Measurements from ENCODE around the gene GRIN2A. TPM values are rescaled to one million over a fixed set of nuclear protein-coding genes. Genes with fewer than 3 reads are reported as not detected.

GRIN2A gene
- total and polyA plus RNA-seq, 2 donors (not counting 1 experiment from before 2014, with no cell fraction given) = 0.44 TPM; not detected in 1

DNA sequence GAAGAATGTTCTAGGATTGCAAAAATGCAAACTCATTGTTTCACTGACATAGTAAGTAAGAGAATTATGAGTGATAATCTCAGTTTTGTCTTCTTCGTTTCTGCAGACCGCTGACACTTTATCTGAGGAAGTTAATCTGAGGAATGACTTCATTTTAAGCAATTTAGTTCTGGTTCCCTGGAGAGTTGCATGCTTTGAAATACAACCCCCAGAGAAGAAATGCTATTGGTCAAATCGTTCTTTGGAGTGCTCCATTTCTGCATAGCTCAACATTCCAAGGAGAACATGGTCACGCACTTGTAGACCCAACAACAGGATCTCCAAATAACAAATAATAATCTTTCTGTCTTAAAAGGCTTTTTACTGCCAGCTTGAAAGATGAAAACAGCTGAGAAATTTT lies 427.1 kb downstream of the GRIN2A start:
- Histone ChIP-seq H3K4me2 (replicated peaks; ENCODE audit: low read depth, low read length, poor library complexity, severe bottlenecking) (no peak overlapping the region), H3K9me3 (ENCODE audit: control extremely low read depth in 1 of 3, control insufficient read depth in 2 of 3, insufficient read depth in 1 of 3, low read length in 2 of 3) (no peaks in the 10 kb centered on the region), H3K4me1 (ENCODE audit: control insufficient read depth in 2 of 2, insufficient read depth in 2 of 2, low read length in 2 of 2) (no peaks in the 10 kb centered on the region), H3K79me2 (ENCODE audit: control insufficient read depth, insufficient read depth, low read length) (no peaks in the 10 kb centered on the region), H3K27ac (ENCODE audit: low read length in 2 of 2) (no peak overlapping the region), H3K9ac (ENCODE audit: low read length) (no peak overlapping the region), H3K36me3 (replicated peaks in 1 of 2; ENCODE audit: control extremely low read depth in 1 of 2, control insufficient read depth in 1 of 2, extremely low read depth in 1 of 2, insufficient read depth in 2 of 2, low read length in 1 of 2) (no peaks in the 10 kb centered on the region), H3K4me3 (ENCODE audit: control extremely low read depth in 1 of 5, extremely low read depth in 1 of 5, insufficient read depth in 1 of 5, low read depth in 2 of 5, low read length in 4 of 5) (no peak overlapping the region), H4K20me1 (ENCODE audit: control insufficient read depth, insufficient read depth, low read length, poor library complexity, severe bottlenecking) (no peaks in the 10 kb centered on the region), H2AFZ (ENCODE audit: insufficient read depth, low read depth, low read length, poor library complexity, severe bottlenecking) (no peak overlapping the region), H3K27me3 (replicated peaks in 1 of 4; ENCODE audit: control extremely low read depth in 1 of 4, control insufficient read depth in 3 of 4, insufficient read depth in 4 of 4, low read length in 3 of 4) (no peaks in the 10 kb centered on the region)
- H3K27ac Mint-ChIP-seq = no peak overlapping the region
- no peaks in the 10 kb centered on the region for H3K4me1 Mint-ChIP-seq
- WGBS (ENCODE audit: insufficient coverage) = 70% methylated on average over 2 of the region's 4 CpGs
- intact Hi-C loops (cut with micrococcal nuclease) = no loop called here
- peaks cover 4% of the 10 kb centered on the region for H3K27me3 Mint-ChIP-seq
- TF ChIP-seq CTCF (IDR thresholded peaks at IDR 0.05) (no peak), EZH2 (IDR thresholded peaks at IDR 0.05; ENCODE audit: borderline replicate concordance, insufficient read depth, low read depth, low read length, poor library complexity, severe bottlenecking) (no peak)
- no peak overlapping the region for H3K4me3 Mint-ChIP-seq
- POLR2A ChIA-PET = no interaction called here
- CTCF ChIA-PET = no interaction called here
- DNase-seq (no peak), ATAC-seq (ENCODE audit: low read depth) (no peak)
- H3K9me3 Mint-ChIP-seq (ENCODE audit: insufficient read depth) = no peaks in the 10 kb centered on the region

- H3K79me2 ChIP-seq (ENCODE audit: control insufficient read depth, insufficient read depth, low read length) = no peaks in the 10 kb centered on the region
- H3K4me1 Mint-ChIP-seq = no peaks in the 10 kb centered on the region
- ATAC-seq (ENCODE audit: low read depth) (no peak), DNase-seq (no peak)
- intact Hi-C loops (cut with micrococcal nuclease) = no loop called here
- no peaks in the 10 kb centered on the region for H4K20me1 ChIP-seq (ENCODE audit: control insufficient read depth, insufficient read depth, low read length, poor library complexity, severe bottlenecking)
- H3K27ac ChIP-seq (ENCODE audit: low read length in 2 of 2) = no peak overlapping the region
- no peaks in the 10 kb centered on the region for H3K27me3 ChIP-seq (replicated peaks in 1 of 4; ENCODE audit: control extremely low read depth in 1 of 4, control insufficient read depth in 3 of 4, insufficient read depth in 4 of 4, low read length in 3 of 4)
- no peaks in the 10 kb centered on the region for H3K4me1 ChIP-seq (ENCODE audit: control insufficient read depth in 2 of 2, insufficient read depth in 2 of 2, low read length in 2 of 2)
- no peak overlapping the region for H3K4me2 ChIP-seq (replicated peaks; ENCODE audit: low read depth, low read length, poor library complexity, severe bottlenecking)
- H3K36me3 ChIP-seq (replicated peaks in 1 of 2; ENCODE audit: control extremely low read depth in 1 of 2, control insufficient read depth in 1 of 2, extremely low read depth in 1 of 2, insufficient read depth in 2 of 2, low read length in 1 of 2) = no peaks in the 10 kb centered on the region
- H3K9ac ChIP-seq (ENCODE audit: low read length) = no peak overlapping the region
- H3K4me3 Mint-ChIP-seq = no peak overlapping the region
- POLR2A ChIA-PET = no interaction called here
- TF ChIP-seq EZH2 (IDR thresholded peaks at IDR 0.05; ENCODE audit: borderline replicate concordance, insufficient read depth, low read depth, low read length, poor library complexity, severe bottlenecking) = no peak
- no peak for TF ChIP-seq CTCF (IDR thresholded peaks at IDR 0.05)
- H3K27me3 Mint-ChIP-seq = peaks cover 5% of the 10 kb centered on the region
- H3K9me3 ChIP-seq (ENCODE audit: control extremely low read depth in 1 of 3, control insufficient read depth in 2 of 3, insufficient read depth in 1 of 3, low read length in 2 of 3) = no peaks in the 10 kb centered on the region
- no peak overlapping the region for H3K4me3 ChIP-seq (ENCODE audit: control extremely low read depth in 1 of 5, extremely low read depth in 1 of 5, insufficient read depth in 1 of 5, low read depth in 2 of 5, low read length in 4 of 5)
- CTCF ChIA-PET = no interaction called here
- H3K27ac Mint-ChIP-seq = no peak overlapping the region
- no peak overlapping the region for H2AFZ ChIP-seq (ENCODE audit: insufficient read depth, low read depth, low read length, poor library complexity, severe bottlenecking)
- no peaks in the 10 kb centered on the region for H3K9me3 Mint-ChIP-seq (ENCODE audit: insufficient read depth)
These were observed 440.5 kb downstream of the GRIN2A start for GRCh38 chr16:9741776-9742175.
